HepG2 (cell line): ENCODE data around the gene SH3D19. TPM values are rescaled to one million over a fixed set of nuclear protein-coding genes. Genes with fewer than 3 reads are reported as not detected.

Experiments used
- ATAC-seq: fragments of 200-7000 bp; cut with Tn5 transposase; 3 replicates; pipeline ENCODE4 v1.9.1; 2020; ENCODE audit warnings: mild to moderate bottlenecking, moderate library complexity
- BruUV-seq: library from RNA; stranded (reverse); fragments of 400-500 nt; replicated peaks from 2 replicates; lab custom pipeline; 2021; lab: Mats Ljungman, UMichigan
- CTCF ChIA-PET: fragments of 300-600 bp; formaldehyde crosslinking; extraction: SDS; loops from one replicate; lab custom pipeline; 2021; ENCODE audit warnings: low total read pairs, inconsistent platforms, low intra/inter-chr PET ratio; lab: Yijun Ruan, JAX
- POLR2A ChIA-PET: fragments of 350-600 bp; sonication (Branson Sonifier 250); formaldehyde crosslinking; loops from one replicate; lab custom pipeline; 2020; ENCODE audit warnings: antibody characterized with exemption, inconsistent platforms; lab: Yijun Ruan, JAX
- DNase-seq: peaks from one replicate; pipeline ENCODE4 v3.0.0-alpha.2; 2015; ENCODE audit warnings: low spot score
- FAIRE-seq: peaks from 3 replicates; lab custom pipeline; 2011; peaks lifted over from hg19 to GRCh38; lab: Jason Lieb, UNC
- H2AFZ ChIP-seq: one replicate; pipeline ENCODE4 v1.6.1; 2011; ENCODE audit warnings: low read length, inconsistent platforms
- H3K27ac ChIP-seq: fragments of 300-600 bp; 3 replicates; pipeline ENCODE4 v1.8.0; 2011; ENCODE audit warnings: mixed run types, mild to moderate bottlenecking, mixed read lengths, low read length, inconsistent platforms; ENCODE audit not compliant: insufficient read depth; ENCODE audit errors: extremely low read length
- H3K27me3 ChIP-seq, 2 experiments: fragments of 200-600 bp in 1 of 2; 2 replicates in 1 of 2; 3 replicates in 1 of 2; pipeline versions ENCODE4 v1.6.0 to v1.8.0; 2011; ENCODE audit warnings: low read length in 2 of 2, mild to moderate bottlenecking in 2 of 2, moderate library complexity in 2 of 2, inconsistent platforms in 1 of 2; ENCODE audit not compliant: insufficient read depth in 2 of 2, control insufficient read depth in 1 of 2
- H3K36me3 ChIP-seq, 2 experiments: fragments of 200-600 bp in 1 of 2; replicated peaks in 1 of 2; 2 replicates in 1 of 2; 3 replicates in 1 of 2; pipeline versions ENCODE4 v1.5.1 to v1.8.0; 2011; ENCODE audit warnings: low read length in 2 of 2, inconsistent platforms in 1 of 2; ENCODE audit not compliant: insufficient read depth in 2 of 2, control insufficient read depth in 1 of 2
- H3K4me1 ChIP-seq: 2 replicates; pipeline ENCODE4 v1.5.1; 2012; ENCODE audit warnings: low read length, inconsistent platforms; ENCODE audit not compliant: insufficient read depth
- H3K4me2 ChIP-seq: 2 replicates; pipeline ENCODE4 v1.6.0; 2011; ENCODE audit warnings: low read depth, low read length, inconsistent platforms
- H3K4me3 ChIP-seq, 3 experiments: fragments of 200-600 bp in 1 of 3; sonication (generic), shearing (Covaris generic) in 1 of 3; replicated peaks in 1 of 3; 2 replicates each; pipeline ENCODE4 v1.5.1; 2011 to 2016; ENCODE audit warnings: low read length in 3 of 3, inconsistent platforms in 2 of 3, low read depth in 2 of 3, mild to moderate bottlenecking in 2 of 3, control low read depth in 1 of 3, mixed read lengths in 1 of 3; ENCODE audit not compliant: insufficient read depth in 1 of 3
- H3K79me2 ChIP-seq: one replicate; pipeline ENCODE4 v1.6.1; 2011; ENCODE audit warnings: low read length, inconsistent platforms; ENCODE audit not compliant: insufficient read depth
- H3K9ac ChIP-seq: 2 replicates; pipeline ENCODE4 v1.6.0; 2011; ENCODE audit warnings: mild to moderate bottlenecking, low read depth, low read length, inconsistent platforms; ENCODE audit not compliant: insufficient read depth
- H3K9me3 ChIP-seq: 2 replicates; pipeline ENCODE4 v1.5.1; 2012; ENCODE audit warnings: mild to moderate bottlenecking, low read length
- H4K20me1 ChIP-seq: 2 replicates; pipeline ENCODE4 v1.6.0; 2011; ENCODE audit warnings: inconsistent platforms, mild to moderate bottlenecking, low read length, moderate library complexity; ENCODE audit not compliant: insufficient read depth
- HOXA7 ChIP-seq: sonication (generic); formaldehyde crosslinking; IDR thresholded peaks from 2 replicates; pipeline ENCODE4 v1.8.1; 2022; ENCODE audit warnings: mild to moderate bottlenecking, missing genetic modification reagents, moderate library complexity
- MLXIP ChIP-seq: sonication (generic); formaldehyde crosslinking; IDR thresholded peaks from 2 replicates; pipeline ENCODE4 v1.9.0; 2021; ENCODE audit warnings: missing genetic modification reagents, borderline replicate concordance
- POGZ ChIP-seq: sonication (generic); formaldehyde crosslinking; IDR thresholded peaks from 2 replicates; pipeline ENCODE4 v1.4.0; 2020; ENCODE audit warnings: mild to moderate bottlenecking, missing genetic modification reagents
- SRSF9 ChIP-seq: fragments of 200-400 bp; formaldehyde crosslinking; IDR thresholded peaks from 2 replicates; pipeline ENCODE4 v1.6.1; 2018; ENCODE audit warnings: borderline replicate concordance, mild to moderate bottlenecking, low read depth, low read length; ENCODE audit not compliant: insufficient read depth, poor library complexity, severe bottlenecking
- TIGD3 ChIP-seq: sonication (generic); formaldehyde crosslinking; IDR thresholded peaks from 2 replicates; pipeline ENCODE4 v1.5.1; 2020; ENCODE audit warnings: mild to moderate bottlenecking, missing genetic modification reagents, borderline replicate concordance
- ZKSCAN5 ChIP-seq: sonication (generic); formaldehyde crosslinking; IDR thresholded peaks from 2 replicates; pipeline ENCODE4 v1.5.1; 2020; ENCODE audit warnings: mild to moderate bottlenecking, missing genetic modification reagents
- ZNF281 ChIP-seq: sonication (generic); formaldehyde crosslinking; IDR thresholded peaks from 2 replicates; pipeline ENCODE4 v1.4.0; 2020; ENCODE audit warnings: missing genetic modification reagents, borderline replicate concordance
- WGBS: methylation state at CpG from one replicate; pipeline ENCODE4 v1.1.6; 2017; ENCODE audit warnings: low lambda C conversion rate; 5-methylcytosine and 5-hydroxymethylcytosine counted together
- in situ Hi-C: cut with HindIII; loops from 2 replicates; pipeline ENCODE4 v1.10.0; 2017; ENCODE audit warnings: low pct_unique_long_range_greater_than_20kb; ENCODE audit not compliant: extremely low pct_ligation_motif_present
- intact Hi-C: fragments of 100-400 bp; cut with micrococcal nuclease; formaldehyde crosslinking; loops from one replicate; pipeline ENCODE4 v1.10.0; 2022; ENCODE audit not compliant: unreplicated experiment
- polyA plus RNA-seq, 8 experiments: library from polyadenylated mRNA; depleted of rRNA in 3 of 8; stranded (reverse) in 7 of 8; unstranded in 1 of 8; fragments of >200 nt; fragmentation: Illumina TruSeq in 4 of 8; extraction: Trizol in 4 of 8; gene quantifications; 2 replicates each; pipeline versions ENCODE4 v1.2.1 to v1.2.3, GENCODE V29; 2011 to 2016; ENCODE audit warnings: low read depth in 4 of 8, missing spikeins in 1 of 8, mixed read lengths in 1 of 8; ENCODE audit not compliant: insufficient read depth in 1 of 8
- total RNA-seq, 5 experiments: library from RNA; depleted of rRNA; stranded (reverse); fragments of >200 nt; fragmentation: Illumina TruSeq; extraction: Trizol; gene quantifications; 2 replicates each; pipeline ENCODE4 v1.2.3, GENCODE V29; 2016; ENCODE audit warnings: low read depth in 1 of 5

Gene SH3D19
- total and polyA plus RNA-seq, 2 of the 13 experiments (the other 11 are each of a cell fraction or from before 2014, with no cell fraction given), result 31.2 to 38.0 TPM

GRCh38 chr4:151296227-151296626, 29.2 kb downstream of the SH3D19 start (continued):
- TF ChIP-seq SRSF9 (no peak), ZNF281 (CRISPR knock-in tag) (no peak; the same call in 1 of the 2 replicates), MLXIP (CRISPR knock-in tag) (no peak)
- TF ChIP-seq, all 625 proteins: peak for 5

- Histone ChIP-seq H3K9me3 (no peaks in the 10 kb centered on the region), H3K27me3 (no peaks in the 10 kb centered on the region), H2AFZ (no peak overlapping the region), H4K20me1 (peaks cover 73% of the 10 kb centered on the region), H3K36me3 (peaks cover 7 to 14% of the 10 kb centered on the region in 2 experiments; a peak in 4 of 5 replicates), H3K4me3 (no peak overlapping the region), H3K4me2 (no peak overlapping the region)
- POLR2A ChIA-PET, result no interaction called here
- ATAC-seq (peak; percentile 22), FAIRE-seq (no peak), DNase-seq (no peak)
- WGBS, result 96% methylated on average over 5 of the region's 5 CpGs
- BruUV-seq, result no TSS peak
- intact Hi-C loops, result no loop called here
- TF ChIP-seq TIGD3 (CRISPR knock-in tag) (no peak), POGZ (CRISPR knock-in tag) (no peak), HOXA7 (CRISPR knock-in tag) (no peak), ZKSCAN5 (CRISPR knock-in tag) (no peak)
- TF ChIP-seq, all 625 proteins: peak for 0
- Histone ChIP-seq H3K79me2 (peaks cover 89% of the 10 kb centered on the region), H3K9ac (no peak overlapping the region), H3K4me1 (peaks cover 46% of the 10 kb centered on the region), H3K27ac (peak overlapping the region; percentile 27)
- in situ Hi-C loops, result no loop called here
- CTCF ChIA-PET, result no interaction called here
Observed at GRCh38 chr4:151294833-151295496, 30.4 kb downstream of the SH3D19 start.
